IMR-90 (cell line): ENCODE measurements around the gene CCDC138. TPM values are rescaled to one million over a fixed set of nuclear protein-coding genes. Genes with fewer than 3 reads are reported as not detected.

ENCODE experiments used
- ATAC-seq: fragments of 200-7000 bp; cut with Tn5 transposase; 2 replicates; pipeline ENCODE4 v1.9.1; 2020; ENCODE audit warnings: low read depth, mild to moderate bottlenecking, moderate library complexity
- BruUV-seq: library from RNA; stranded (reverse); fragments of 400-500 nt; replicated peaks from 2 replicates; lab custom pipeline; 2021; lab: Mats Ljungman, UMichigan
- CTCF ChIA-PET: fragments of 300-600 bp; formaldehyde crosslinking; extraction: SDS; loops from one replicate; lab custom pipeline; 2021; ENCODE audit warnings: antibody characterized with exemption; lab: Yijun Ruan, JAX
- POLR2A ChIA-PET: fragments of 300-600 bp; sonication (Branson Sonifier 250); formaldehyde crosslinking; loops from one replicate; lab custom pipeline; 2022; ENCODE audit warnings: antibody characterized with exemption; ENCODE audit not compliant: unreplicated experiment; lab: Charles Lee
- DNase-seq: peaks from one replicate; pipeline ENCODE4 v3.0.0; 2013
- H2AFZ ChIP-seq: replicated peaks from 2 replicates; pipeline ENCODE3; 2013; ENCODE audit warnings: low read length, mild to moderate bottlenecking; ENCODE audit not compliant: poor library complexity
- H2AK5ac ChIP-seq: 2 replicates; pipeline ENCODE4 v1.6.1; 2013; ENCODE audit warnings: low read depth, low read length, inconsistent platforms
- H2AK9ac ChIP-seq: replicated peaks from 2 replicates; pipeline ENCODE3; 2013; ENCODE audit warnings: mild to moderate bottlenecking, low read depth, low read length, moderate library complexity; ENCODE audit not compliant: poor library complexity
- H2BK120ac ChIP-seq: 2 replicates; pipeline ENCODE4 v1.6.1; 2013; ENCODE audit warnings: low read depth, low read length, inconsistent platforms
- H2BK15ac ChIP-seq: 3 replicates; pipeline ENCODE4 v1.6.1; 2013; ENCODE audit warnings: low read depth, low read length, inconsistent platforms
- H2BK20ac ChIP-seq: 2 replicates; pipeline ENCODE4 v1.6.1; 2013; ENCODE audit warnings: low read depth, mild to moderate bottlenecking, inconsistent platforms, low read length, moderate library complexity
- H2BK5ac ChIP-seq: 2 replicates; pipeline ENCODE4 v1.6.1; 2013; ENCODE audit warnings: mild to moderate bottlenecking, low read depth, low read length, inconsistent platforms; ENCODE audit not compliant: poor library complexity, severe bottlenecking
- H3K14ac ChIP-seq: replicated peaks from 2 replicates; pipeline ENCODE4 v1.6.1; 2013; ENCODE audit warnings: low read depth, low read length, inconsistent platforms
- H3K18ac ChIP-seq: 2 replicates; pipeline ENCODE4 v1.6.1; 2013; ENCODE audit warnings: low read depth, low read length, control low read depth
- H3K23ac ChIP-seq: 2 replicates; pipeline ENCODE4 v1.6.1; 2013; ENCODE audit warnings: low read depth, low read length, inconsistent platforms
- H3K27ac ChIP-seq: 2 replicates; pipeline ENCODE4 v1.5.1; 2013; ENCODE audit warnings: mild to moderate bottlenecking, control low read depth, low read length; ENCODE audit not compliant: insufficient read depth
- H3K27me3 ChIP-seq: 2 replicates; pipeline ENCODE4 v1.6.1; 2013; ENCODE audit warnings: low read length; ENCODE audit not compliant: control insufficient read depth, insufficient read depth
- H3K36me3 ChIP-seq: 2 replicates; pipeline ENCODE4 v1.6.1; 2013; ENCODE audit warnings: low read length, mixed read lengths; ENCODE audit not compliant: control insufficient read depth, insufficient read depth
- H3K4ac ChIP-seq: 2 replicates; pipeline ENCODE4 v1.6.1; 2013; ENCODE audit warnings: low read depth, low read length, inconsistent platforms
- H3K4me1 ChIP-seq: 2 replicates; pipeline ENCODE4 v1.6.1; 2013; ENCODE audit warnings: low read length, mixed read lengths; ENCODE audit not compliant: control insufficient read depth, insufficient read depth
- H3K4me2 ChIP-seq: 2 replicates; pipeline ENCODE4 v1.6.1; 2013; ENCODE audit warnings: low read depth, mild to moderate bottlenecking, control low read depth, low read length, moderate library complexity
- H3K4me3 ChIP-seq: 2 replicates; pipeline ENCODE4 v1.5.1; 2013; ENCODE audit warnings: low read depth, mild to moderate bottlenecking, control low read depth, low read length, moderate library complexity; ENCODE audit not compliant: insufficient read depth
- H3K56ac ChIP-seq: 2 replicates; pipeline ENCODE4 v1.6.1; 2013; ENCODE audit warnings: low read length, inconsistent platforms; ENCODE audit not compliant: insufficient read depth; ENCODE audit errors: extremely low read depth
- H3K79me1 ChIP-seq, 2 experiments: 2 replicates each; pipeline ENCODE4 v1.6.1; 2013; ENCODE audit warnings: low read length in 2 of 2, inconsistent platforms in 1 of 2, low read depth in 1 of 2
- H3K9ac ChIP-seq: 2 replicates; pipeline ENCODE4 v1.6.1; 2013; ENCODE audit warnings: low read depth, low read length, control low read depth
- H3K9me1 ChIP-seq: 2 replicates; pipeline ENCODE4 v1.6.1; 2013; ENCODE audit warnings: low read length, inconsistent platforms; ENCODE audit not compliant: insufficient read depth
- H3K9me3 ChIP-seq: 2 replicates; pipeline ENCODE4 v1.6.1; 2013; ENCODE audit warnings: low read length; ENCODE audit not compliant: control insufficient read depth, insufficient read depth
- H4K20me1 ChIP-seq: 2 replicates; pipeline ENCODE4 v1.6.1; 2013; ENCODE audit warnings: low read length, inconsistent platforms; ENCODE audit not compliant: insufficient read depth
- H4K5ac ChIP-seq: 2 replicates; pipeline ENCODE4 v1.6.1; 2013; ENCODE audit warnings: mild to moderate bottlenecking, low read depth, low read length, control low read depth
- H4K8ac ChIP-seq, 2 experiments: 2 replicates each; pipeline ENCODE4 v1.6.1; 2013; ENCODE audit warnings: low read depth in 2 of 2, low read length in 2 of 2, control low read depth in 1 of 2, inconsistent platforms in 1 of 2
- H4K91ac ChIP-seq: 2 replicates; pipeline ENCODE4 v1.6.1; 2013; ENCODE audit warnings: low read depth, low read length, inconsistent platforms; ENCODE audit not compliant: insufficient read depth
- BHLHE40 ChIP-seq: fragments of 150-350 bp; IDR thresholded peaks from 2 replicates; pipeline ENCODE4 v1.6.1; 2016; ENCODE audit warnings: mild to moderate bottlenecking, low read depth, low read length
- CHD1 ChIP-seq: IDR thresholded peaks from 2 replicates; pipeline ENCODE4 v1.6.1; 2012; ENCODE audit warnings: low read depth, low read length, improper control_type of control experiment
- ELK1 ChIP-seq: fragments of 150-350 bp; IDR thresholded peaks from 2 replicates; pipeline ENCODE4 v1.6.1; 2016; ENCODE audit warnings: low read depth, mild to moderate bottlenecking, low read length, moderate library complexity, borderline replicate concordance
- FOS ChIP-seq: fragments of 150-350 bp; IDR thresholded peaks from 2 replicates; pipeline ENCODE4 v1.6.1; 2016; ENCODE audit warnings: low read depth, low read length
- MAFK ChIP-seq: IDR thresholded peaks from 2 replicates; pipeline ENCODE4 v1.6.1; 2012; ENCODE audit warnings: low read depth, low read length, improper control_type of control experiment
- MAZ ChIP-seq: IDR thresholded peaks from 2 replicates; pipeline ENCODE4 v1.6.1; 2012; ENCODE audit warnings: low read depth, mild to moderate bottlenecking, low read length, improper control_type of control experiment, moderate library complexity, borderline replicate concordance
- POLR2A ChIP-seq: IDR thresholded peaks from 2 replicates; pipeline ENCODE4 v1.6.1; 2012; ENCODE audit warnings: mild to moderate bottlenecking, low read depth, low read length
- RAD21 ChIP-seq: IDR thresholded peaks from 2 replicates; pipeline ENCODE4 v1.6.1; 2012; ENCODE audit warnings: low read length, improper control_type of control experiment
- RCOR1 ChIP-seq: IDR thresholded peaks from 2 replicates; pipeline ENCODE4 v1.6.1; 2012; ENCODE audit warnings: mild to moderate bottlenecking, low read length, improper control_type of control experiment; ENCODE audit not compliant: insufficient replicate concordance
- RFX5 ChIP-seq: IDR thresholded peaks from 2 replicates; pipeline ENCODE4 v1.8.0; 2012; ENCODE audit warnings: low read depth, mild to moderate bottlenecking, low read length, moderate library complexity
- SMC3 ChIP-seq: fragments of 150-350 bp; IDR thresholded peaks from 2 replicates; pipeline ENCODE4 v1.6.1; 2016; ENCODE audit warnings: low read depth, mild to moderate bottlenecking, antibody characterized with exemption, low read length, moderate library complexity
- WGBS, 2 experiments: methylation state at CpG; one replicate each; pipeline versions ENCODE4 v1.1.5 to v1.1.7; 2013; ENCODE audit warnings: missing lambda C conversion rate in 2 of 2; ENCODE audit not compliant: insufficient read length in 1 of 2; ENCODE audit errors: extremely low coverage in 2 of 2; 5-methylcytosine and 5-hydroxymethylcytosine counted together
- dilution Hi-C: fragments of 300-500 bp; cut with HindIII; formaldehyde crosslinking; loops from one replicate; pipeline ENCODE4 v1.14.3; 2018; ENCODE audit warnings: low sequenced_read_pairs; ENCODE audit not compliant: unreplicated experiment
- in situ Hi-C: fragments of 300-500 bp; cut with MboI; formaldehyde crosslinking; loops from 3 replicates; pipeline ENCODE4 v1.14.3; 2019; ENCODE audit warnings: low sequenced_read_pairs, inconsistent platforms, mixed read lengths
- intact Hi-C: fragments of 100-400 bp; cut with micrococcal nuclease; formaldehyde crosslinking; loops from 2 replicates; pipeline ENCODE4 v1.10.0; 2022
- polyA plus RNA-seq, 3 experiments: library from polyadenylated mRNA; depleted of rRNA; stranded (reverse); fragments of >200 nt; gene quantifications; 2 replicates each; pipeline ENCODE4 v1.2.3, GENCODE V29; 2012; ENCODE audit warnings: low replicate concordance in 1 of 3
- total RNA-seq: library from RNA; depleted of rRNA; stranded (reverse); fragments of >200 nt; gene quantifications from 2 replicates; pipeline ENCODE4 v1.2.3, GENCODE V29; 2012
- TF ChIP-seq, protein P1 (sequence below): conservative IDR thresholded peaks from 2 replicates; pipeline ENCODE4 v1.5.1; 2012; ENCODE audit warnings: mild to moderate bottlenecking, low read depth, low read length, improper control_type of control experiment
- TF ChIP-seq, protein P2 (sequence below): fragments of 150-350 bp; IDR thresholded peaks from 2 replicates; pipeline ENCODE4 v1.6.1; 2017; ENCODE audit warnings: mild to moderate bottlenecking, antibody characterized with exemption, low read length, low read depth

Gene CCDC138
- total and polyA plus RNA-seq, 2 of the 4 experiments (the other 2 are of a cell fraction) = 1.5 to 2.9 TPM

DNA sequence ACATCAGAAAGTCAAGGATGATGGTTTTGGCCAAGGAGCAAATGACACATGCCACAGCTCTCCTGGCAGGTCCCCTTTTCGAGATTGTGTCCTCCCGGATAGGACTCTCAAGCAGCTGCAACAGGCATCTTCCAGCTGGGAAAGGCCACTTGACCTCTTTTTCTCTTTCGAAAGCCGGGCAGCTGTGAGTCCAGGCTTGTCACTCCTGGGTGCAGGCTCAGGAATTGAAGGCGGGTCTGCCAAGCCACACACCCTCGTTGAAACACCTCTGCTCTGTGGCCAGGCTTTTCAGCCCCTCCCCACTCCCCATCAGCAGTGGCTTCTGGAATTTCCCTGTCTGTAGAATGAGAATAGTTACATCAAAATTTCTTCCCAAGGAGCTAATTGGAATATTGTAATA lies 98.0 kb downstream of the CCDC138 start:
- H3K9me1 ChIP-seq = no peaks in the 10 kb centered on the region
- TF ChIP-seq SMC3 (no peak), ELK1 (no peak), BHLHE40 (no peak), CHD1 (no peak), RCOR1 (no peak), FOS (no peak), MAFK (no peak), POLR2A (no peak), RAD21 (no peak), RFX5 (no peak), MAZ (no peak)
- TF ChIP-seq, protein P1, sequence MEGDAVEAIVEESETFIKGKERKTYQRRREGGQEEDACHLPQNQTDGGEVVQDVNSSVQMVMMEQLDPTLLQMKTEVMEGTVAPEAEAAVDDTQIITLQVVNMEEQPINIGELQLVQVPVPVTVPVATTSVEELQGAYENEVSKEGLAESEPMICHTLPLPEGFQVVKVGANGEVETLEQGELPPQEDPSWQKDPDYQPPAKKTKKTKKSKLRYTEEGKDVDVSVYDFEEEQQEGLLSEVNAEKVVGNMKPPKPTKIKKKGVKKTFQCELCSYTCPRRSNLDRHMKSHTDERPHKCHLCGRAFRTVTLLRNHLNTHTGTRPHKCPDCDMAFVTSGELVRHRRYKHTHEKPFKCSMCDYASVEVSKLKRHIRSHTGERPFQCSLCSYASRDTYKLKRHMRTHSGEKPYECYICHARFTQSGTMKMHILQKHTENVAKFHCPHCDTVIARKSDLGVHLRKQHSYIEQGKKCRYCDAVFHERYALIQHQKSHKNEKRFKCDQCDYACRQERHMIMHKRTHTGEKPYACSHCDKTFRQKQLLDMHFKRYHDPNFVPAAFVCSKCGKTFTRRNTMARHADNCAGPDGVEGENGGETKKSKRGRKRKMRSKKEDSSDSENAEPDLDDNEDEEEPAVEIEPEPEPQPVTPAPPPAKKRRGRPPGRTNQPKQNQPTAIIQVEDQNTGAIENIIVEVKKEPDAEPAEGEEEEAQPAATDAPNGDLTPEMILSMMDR = no peak
- TF ChIP-seq, protein P2, sequence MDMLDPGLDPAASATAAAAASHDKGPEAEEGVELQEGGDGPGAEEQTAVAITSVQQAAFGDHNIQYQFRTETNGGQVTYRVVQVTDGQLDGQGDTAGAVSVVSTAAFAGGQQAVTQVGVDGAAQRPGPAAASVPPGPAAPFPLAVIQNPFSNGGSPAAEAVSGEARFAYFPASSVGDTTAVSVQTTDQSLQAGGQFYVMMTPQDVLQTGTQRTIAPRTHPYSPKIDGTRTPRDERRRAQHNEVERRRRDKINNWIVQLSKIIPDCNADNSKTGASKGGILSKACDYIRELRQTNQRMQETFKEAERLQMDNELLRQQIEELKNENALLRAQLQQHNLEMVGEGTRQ = no peak
- H2BK20ac ChIP-seq = no peak overlapping the region
- ChIA-PET CTCF (no interaction called here), POLR2A (no interaction called here)
- no peak overlapping the region for H3K23ac ChIP-seq
- no peak overlapping the region for H2AK9ac ChIP-seq
- H2AK5ac ChIP-seq = no peak overlapping the region
- in situ Hi-C loops (no loop called here), intact Hi-C loops (no loop called here), dilution Hi-C loops (no loop called here)
- no TSS peak for BruUV-seq
- no peak overlapping the region for H2AFZ ChIP-seq
- H3K18ac ChIP-seq = no peak overlapping the region
- no peak overlapping the region for H3K4me2 ChIP-seq
- ATAC-seq (no peak), DNase-seq (no peak)
- H3K9ac ChIP-seq = no peak overlapping the region
- no peak overlapping the region for H3K4ac ChIP-seq
- H3K36me3 ChIP-seq = no peaks in the 10 kb centered on the region
- H4K8ac ChIP-seq = no peak overlapping the region
- no peak overlapping the region for H4K5ac ChIP-seq
- no peak overlapping the region for H3K27ac ChIP-seq
- H3K4me3 ChIP-seq = no peak overlapping the region
- no peak overlapping the region for H3K56ac ChIP-seq
- no peak overlapping the region for H4K91ac ChIP-seq
- H3K14ac ChIP-seq = no peak overlapping the region
- WGBS, 2 experiments = 30% methylated on average over 2 of the region's 6 CpGs; no CpG with 5 or more reads in 1 of the 2 experiments
- no peaks in the 10 kb centered on the region for H3K4me1 ChIP-seq
- no peak overlapping the region for H2BK5ac ChIP-seq
- no peaks in the 10 kb centered on the region for H3K27me3 ChIP-seq
- no peak overlapping the region for H2BK120ac ChIP-seq
- H4K20me1 ChIP-seq = no peaks in the 10 kb centered on the region
- no peaks in the 10 kb centered on the region for H3K79me1 ChIP-seq
- no peak overlapping the region for H2BK15ac ChIP-seq
- peaks cover 4% of the 10 kb centered on the region; the same call in 1 of the 2 replicates for H3K9me3 ChIP-seq
